ENCODE results near the gene B3GNT9. TPM values are rescaled to one million over a fixed set of nuclear protein-coding genes. Genes with fewer than 3 reads are reported as not detected.

B3GNT9 gene
- total RNA-seq, 2 experiments from 2014 or later, result 1.1 to 1.2 TPM

DNA sequence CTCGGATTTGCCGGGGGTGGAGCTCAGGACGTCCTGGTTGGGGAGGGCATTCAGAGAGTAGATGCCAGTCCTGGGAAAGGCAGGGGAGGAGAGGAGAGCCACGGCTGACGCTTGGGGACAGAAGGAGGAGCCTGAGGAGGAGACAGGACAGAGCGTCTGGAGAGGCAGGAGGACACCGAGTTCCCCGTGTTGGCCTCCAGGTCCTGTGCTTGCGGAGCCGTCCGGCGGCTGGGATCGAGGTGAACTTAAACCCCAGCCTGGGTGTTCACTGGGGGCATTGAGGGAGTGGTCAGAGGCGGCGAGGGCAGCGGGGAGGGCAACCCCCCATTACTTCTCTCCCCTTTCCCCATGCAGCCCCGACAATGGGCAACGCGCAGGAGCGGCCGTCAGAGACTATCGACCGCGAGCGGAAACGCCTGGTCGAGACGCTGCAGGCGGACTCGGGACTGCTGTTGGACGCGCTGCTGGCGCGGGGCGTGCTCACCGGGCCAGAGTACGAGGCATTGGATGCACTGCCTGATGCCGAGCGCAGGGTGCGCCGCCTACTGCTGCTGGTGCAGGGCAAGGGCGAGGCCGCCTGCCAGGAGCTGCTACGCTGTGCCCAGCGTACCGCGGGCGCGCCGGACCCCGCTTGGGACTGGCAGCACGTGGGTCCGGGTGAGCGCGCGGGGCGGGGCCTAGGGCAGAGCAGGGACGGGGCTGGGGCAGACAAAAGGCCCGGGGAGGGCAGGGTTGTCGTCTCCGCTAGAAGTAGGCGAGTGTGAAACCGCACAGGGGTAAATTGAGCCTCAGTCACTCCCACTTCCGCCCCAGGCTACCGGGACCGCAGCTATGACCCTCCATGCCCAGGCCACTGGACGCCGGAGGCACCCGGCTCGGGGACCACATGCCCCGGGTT lies 23.3 kb upstream of the B3GNT9 start:
- Mint-ChIP-seq H3K4me3 (peak overlapping the region; percentile 64), H3K9me3 (no peaks in the 10 kb centered on the region), H3K27ac (no peak overlapping the region), H3K36me3 (ENCODE audit: low read depth) (no peaks in the 10 kb centered on the region), H3K4me1 (ENCODE audit: low read depth) (peaks cover 28% of the 10 kb centered on the region), H3K27me3 (ENCODE audit: low read depth) (peaks cover 70% of the 10 kb centered on the region)
- peak; percentile 70 for DNase-seq
- CTCF ChIA-PET, result interaction anchor here (0.5 to 2.5 kb wide), 6 partner anchors 11 to 220 kb away, joined by 3 to 15 read pairs (median 4); no protein-coding TSS in a partner anchor
- intact Hi-C loops (cut with micrococcal nuclease), result no loop called here

DNA sequence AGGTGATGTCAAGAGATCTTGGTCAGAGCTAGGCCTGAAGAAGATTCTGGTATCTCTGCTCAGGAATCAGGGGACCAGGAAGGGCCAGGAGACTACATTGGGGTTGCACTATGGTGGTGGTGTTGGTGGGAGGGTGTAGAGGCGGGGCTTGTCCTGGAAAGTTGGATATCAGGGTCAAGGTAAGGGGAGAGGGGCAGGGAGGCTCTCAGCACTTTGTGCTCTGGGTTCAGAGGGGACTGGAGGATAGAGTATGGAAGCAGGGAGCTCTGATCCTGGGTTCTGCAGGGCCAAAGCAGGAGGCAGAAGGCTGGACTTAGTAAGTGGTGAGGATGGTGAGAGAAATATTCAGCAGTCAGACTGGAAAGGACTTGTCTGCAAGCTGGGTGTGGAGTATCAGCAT lies 22.5 kb upstream of the B3GNT9 start:
- no peaks in the 10 kb centered on the region for H3K9me3 Mint-ChIP-seq
- DNase-seq, result no peak
- CTCF ChIA-PET, result interaction anchor here (1.4 kb wide), 1 partner anchor 12 kb away, joined by 4 read pairs; no protein-coding TSS in a partner anchor
- H3K4me1 Mint-ChIP-seq (ENCODE audit: low read depth), result peaks cover 22% of the 10 kb centered on the region
- H3K4me3 Mint-ChIP-seq, result peak overlapping the region; percentile 64
- no peaks in the 10 kb centered on the region for H3K36me3 Mint-ChIP-seq (ENCODE audit: low read depth)
- intact Hi-C loops (cut with micrococcal nuclease), result no loop called here
- H3K27ac Mint-ChIP-seq, result no peak overlapping the region
- peaks cover 71% of the 10 kb centered on the region for H3K27me3 Mint-ChIP-seq (ENCODE audit: low read depth)

GRCh38 chr16:67170949-67171649 lies 20.3 kb upstream of the B3GNT9 start:
- peaks cover 18% of the 10 kb centered on the region for H3K4me1 Mint-ChIP-seq (ENCODE audit: low read depth)
- CTCF ChIA-PET, result interaction anchor here (1.0 to 3.0 kb wide), 7 partner anchors 11 to 218 kb away, joined by 3 to 16 read pairs (median 4); partner anchors contain the start of genes FBXL8 and TRADD

DNA sequence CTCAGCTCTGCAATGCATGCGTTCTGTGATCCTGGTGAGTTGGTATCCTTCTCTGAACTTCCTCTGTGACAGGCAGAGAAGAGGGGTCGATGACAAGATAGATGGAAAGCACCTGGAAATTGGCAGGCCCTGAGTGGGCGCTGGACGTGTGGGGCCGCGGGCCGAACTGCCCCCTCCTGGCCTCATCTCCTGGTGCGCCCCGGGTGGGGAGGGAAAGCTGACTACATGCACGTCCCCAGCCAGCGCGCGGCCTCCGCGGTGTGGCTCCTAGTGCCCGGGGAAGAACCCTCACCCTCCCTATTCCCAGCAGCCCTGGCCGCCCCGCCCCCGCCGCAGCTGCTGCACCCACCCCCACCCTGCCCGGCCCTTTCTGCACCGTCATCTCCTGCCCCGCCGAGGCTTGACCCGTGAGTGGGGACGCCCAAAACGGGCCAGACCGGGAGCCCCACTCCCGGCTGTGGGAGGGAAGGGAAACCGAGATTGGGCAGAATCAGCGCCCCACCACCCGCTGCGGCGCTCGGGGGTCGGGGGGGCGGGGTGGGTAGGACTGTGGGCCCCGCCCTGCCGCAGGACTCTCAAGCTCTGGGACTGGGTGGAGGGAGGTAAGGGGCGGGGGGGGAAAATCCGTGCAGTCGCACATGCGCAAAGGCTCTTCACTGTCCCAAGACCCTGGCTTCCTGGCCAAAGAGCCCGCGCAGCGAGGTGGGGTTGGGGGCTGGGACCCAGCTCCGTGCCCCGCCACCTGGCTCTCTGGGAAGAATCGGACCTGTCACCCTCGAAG lies 19.6 kb upstream of the B3GNT9 start, which contains the start of gene NOL3:
Gene NOL3, plus strand, starts transcription at position 371 of the 781 bp plus-strand sequence.
- Mint-ChIP-seq H3K4me3 (peak within 1 kb of the TSS; percentile 71), H3K27me3 (ENCODE audit: low read depth) (peaks cover 68% of the 10 kb centered on the region), H3K36me3 (ENCODE audit: low read depth) (no peaks in the 10 kb centered on the region), H3K4me1 (ENCODE audit: low read depth) (peaks cover 19% of the 10 kb centered on the region), H3K27ac (no peak within 1 kb of the TSS), H3K9me3 (no peaks in the 10 kb centered on the region)
- intact Hi-C loops (cut with micrococcal nuclease), result no loop called here
- CTCF ChIA-PET, result interaction anchor here (0.6 to 3.0 kb wide), 11 partner anchors 10 to 297 kb away, joined by 3 to 16 read pairs (median 4); partner anchors contain the start of genes FBXL8 and TRADD
- DNase-seq, result peak; percentile 70

More at GRCh38 chr16:67170949-67171649, 20.3 kb upstream of the B3GNT9 start:
- intact Hi-C loops (cut with micrococcal nuclease), result no loop called here
- no peaks in the 10 kb centered on the region for H3K36me3 Mint-ChIP-seq (ENCODE audit: low read depth)
- peak overlapping the region; percentile 0 for H3K4me3 Mint-ChIP-seq
- no peaks in the 10 kb centered on the region for H3K9me3 Mint-ChIP-seq
- no peak for DNase-seq
- no peak overlapping the region for H3K27ac Mint-ChIP-seq
- H3K27me3 Mint-ChIP-seq (ENCODE audit: low read depth), result peaks cover 71% of the 10 kb centered on the region

GRCh38 chr16:67169642-67170167 lies 18.9 kb upstream of the B3GNT9 start:
- Mint-ChIP-seq H3K9me3 (no peaks in the 10 kb centered on the region), H3K4me3 (peak overlapping the region; percentile 71), H3K27ac (no peak overlapping the region), H3K36me3 (ENCODE audit: low read depth) (no peaks in the 10 kb centered on the region), H3K4me1 (ENCODE audit: low read depth) (peaks cover 24% of the 10 kb centered on the region), H3K27me3 (ENCODE audit: low read depth) (peaks cover 68% of the 10 kb centered on the region)
- CTCF ChIA-PET, result interaction anchor here (0.6 to 3.0 kb wide), 11 partner anchors 10 to 296 kb away, joined by 3 to 16 read pairs (median 4); partner anchors contain the start of genes FBXL8 and TRADD
- intact Hi-C loops (cut with micrococcal nuclease), result no loop called here
- DNase-seq, result no peak

DNA sequence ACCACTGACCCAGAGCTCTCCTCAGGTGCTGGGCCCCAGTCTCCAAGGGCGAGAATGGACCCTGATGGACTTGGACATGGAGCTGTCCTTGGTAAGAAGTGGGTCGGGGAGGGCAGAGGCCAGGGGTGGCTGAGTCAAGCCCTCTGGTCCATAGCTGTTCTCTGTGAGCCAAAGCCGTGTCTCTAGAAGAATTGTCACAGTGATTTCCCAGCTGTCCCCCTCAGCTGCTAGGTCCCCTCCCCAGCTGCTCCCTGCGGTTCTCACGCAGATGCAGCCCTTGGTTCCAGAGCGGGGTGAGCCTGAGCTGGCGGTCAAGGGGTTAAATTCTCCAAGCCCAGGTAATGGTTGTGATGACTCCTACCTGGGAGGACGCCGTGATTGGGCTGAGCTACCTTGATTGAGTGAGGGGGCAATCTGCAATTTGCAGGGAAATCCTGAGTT lies 18.2 kb upstream of the B3GNT9 start:
- Mint-ChIP-seq H3K4me1 (ENCODE audit: low read depth) (peaks cover 27% of the 10 kb centered on the region), H3K9me3 (no peaks in the 10 kb centered on the region), H3K27ac (no peak overlapping the region), H3K4me3 (no peak overlapping the region), H3K36me3 (ENCODE audit: low read depth) (no peaks in the 10 kb centered on the region), H3K27me3 (ENCODE audit: low read depth) (peaks cover 71% of the 10 kb centered on the region)
- CTCF ChIA-PET, result interaction anchor here (0.6 to 3.0 kb wide), 5 partner anchors 9 to 151 kb away, joined by 3 to 16 read pairs (median 5); partner anchors contain the start of genes FBXL8 and TRADD
- no peak for DNase-seq
- intact Hi-C loops (cut with micrococcal nuclease), result no loop called here

DNA sequence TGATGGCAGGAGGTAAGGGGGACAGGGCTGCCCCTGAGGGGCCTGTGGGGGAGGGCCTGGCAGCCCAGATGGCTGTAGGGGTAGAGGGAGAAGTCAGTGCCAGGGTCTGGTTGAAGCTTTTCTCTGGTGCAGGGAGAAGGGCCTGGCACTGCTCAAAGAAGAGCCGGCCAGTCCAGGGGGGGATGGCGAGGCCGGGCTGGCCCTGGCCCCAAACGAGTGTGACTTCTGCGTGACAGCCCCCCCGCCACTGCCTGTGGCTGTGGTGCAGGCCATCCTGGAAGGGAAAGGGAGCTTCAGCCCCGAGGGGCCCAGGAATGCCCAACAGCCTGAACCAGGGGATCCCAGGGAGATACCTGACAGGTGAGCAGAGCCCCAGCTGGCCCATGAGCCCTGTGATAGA lies 16.8 kb upstream of the B3GNT9 start:
- Mint-ChIP-seq H3K4me3 (no peak overlapping the region), H3K9me3 (no peaks in the 10 kb centered on the region), H3K27ac (no peak overlapping the region), H3K27me3 (ENCODE audit: low read depth) (peaks cover 65% of the 10 kb centered on the region), H3K4me1 (ENCODE audit: low read depth) (peaks cover 23% of the 10 kb centered on the region), H3K36me3 (ENCODE audit: low read depth) (no peaks in the 10 kb centered on the region)
- DNase-seq, result no peak
- intact Hi-C loops (cut with micrococcal nuclease), result no loop called here
- CTCF ChIA-PET, result interaction anchor here (1.1 to 2.8 kb wide), 2 partner anchors 12 kb away, joined by 3 to 10 read pairs; no protein-coding TSS in a partner anchor

- DNase-seq, result no peak
- no peak overlapping the region for H3K27ac Mint-ChIP-seq
- intact Hi-C loops (cut with micrococcal nuclease), result no loop called here
These were observed 15.9 kb upstream of the B3GNT9 start for GRCh38 chr16:67166598-67167168.

DNA sequence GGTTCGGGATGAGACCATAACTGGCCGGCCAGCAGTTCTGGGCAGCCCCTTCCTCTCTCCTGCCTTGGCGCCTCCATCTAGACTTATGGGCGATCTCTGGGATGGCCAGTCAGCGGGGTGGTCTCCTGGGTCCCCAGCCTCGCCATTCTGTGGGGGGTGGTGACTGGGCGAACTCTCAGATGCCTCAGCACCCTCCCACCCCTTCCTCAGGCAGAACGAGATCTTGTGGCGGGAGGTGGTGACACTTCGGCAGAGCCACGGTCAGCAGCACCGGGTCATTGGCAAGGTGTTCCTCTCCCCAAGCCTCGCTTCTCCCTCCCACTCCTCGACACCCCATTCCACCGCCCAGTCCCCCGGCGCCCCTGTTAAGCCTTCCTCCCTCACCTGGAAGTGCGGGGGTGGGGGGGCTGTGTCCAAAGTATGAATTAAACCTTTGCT lies 15.3 kb upstream of the B3GNT9 start:
- peaks cover 32% of the 10 kb centered on the region for H3K4me1 Mint-ChIP-seq (ENCODE audit: low read depth)
- DNase-seq, result no peak
- intact Hi-C loops (cut with micrococcal nuclease), result no loop called here
- peaks cover 1% of the 10 kb centered on the region for H3K36me3 Mint-ChIP-seq (ENCODE audit: low read depth)
- H3K27ac Mint-ChIP-seq, result no peak overlapping the region
- CTCF ChIA-PET, result interaction anchor here (1.2 to 1.5 kb wide), 2 partner anchors 9 to 11 kb away, joined by 3 to 4 read pairs; no protein-coding TSS in a partner anchor
- H3K4me3 Mint-ChIP-seq, result no peak overlapping the region
- peaks cover 65% of the 10 kb centered on the region for H3K27me3 Mint-ChIP-seq (ENCODE audit: low read depth)
- no peaks in the 10 kb centered on the region for H3K9me3 Mint-ChIP-seq

More at GRCh38 chr16:67166598-67167168, 15.9 kb upstream of the B3GNT9 start:
- H3K36me3 Mint-ChIP-seq (ENCODE audit: low read depth), result peaks cover 1% of the 10 kb centered on the region
- peaks cover 70% of the 10 kb centered on the region for H3K27me3 Mint-ChIP-seq (ENCODE audit: low read depth)
- no peak overlapping the region for H3K4me3 Mint-ChIP-seq
- peaks cover 29% of the 10 kb centered on the region for H3K4me1 Mint-ChIP-seq (ENCODE audit: low read depth)
- CTCF ChIA-PET, result no interaction called here
- no peaks in the 10 kb centered on the region for H3K9me3 Mint-ChIP-seq

- Mint-ChIP-seq H3K9me3 (no peaks in the 10 kb centered on the region), H3K27ac (no peak overlapping the region), H3K36me3 (ENCODE audit: low read depth) (peaks cover 3% of the 10 kb centered on the region), H3K4me3 (no peak overlapping the region), H3K27me3 (ENCODE audit: low read depth) (peaks cover 62% of the 10 kb centered on the region), H3K4me1 (ENCODE audit: low read depth) (peaks cover 35% of the 10 kb centered on the region)
- DNase-seq, result no peak
- intact Hi-C loops (cut with micrococcal nuclease), result no loop called here
- CTCF ChIA-PET, result interaction anchor here (1.2 to 1.5 kb wide), 3 partner anchors 10 to 20 kb away, joined by 3 to 4 read pairs (median 3); no protein-coding TSS in a partner anchor
These were observed 14.6 kb upstream of the B3GNT9 start for GRCh38 chr16:67165121-67166078.
